ENCODE results near the gene CPS1.

Gene CPS1

GRCh38 chr2:210548031-210548430 is 8.4 kb upstream of the CPS1 start:
- DNase-seq: no peak

GRCh38 chr2:210548878-210549384 is 7.5 kb upstream of the CPS1 start:
- DNase-seq: no peak

GRCh38 chr2:210551001-210551400 is 5.4 kb upstream of the CPS1 start:
- no peak for DNase-seq

- DNase-seq: no peak
These were observed 3.0 kb upstream of the CPS1 start for GRCh38 chr2:210553373-210553772.

GRCh38 chr2:210555555-210555954 is 844 bp upstream of the CPS1 start:
- DNase-seq: no peak

- no peak for DNase-seq
These were observed 1.3 kb downstream of the CPS1 start for GRCh38 chr2:210557721-210558120.

- DNase-seq: no peak
These were observed 2.3 kb downstream of the CPS1 start for GRCh38 chr2:210558708-210559107.

GRCh38 chr2:210559182-210559581 is 2.8 kb downstream of the CPS1 start:
- DNase-seq: no peak

GRCh38 chr2:210561475-210561874 is 5.1 kb downstream of the CPS1 start:
- DNase-seq: no peak

GRCh38 chr2:210562091-210562490 is 5.7 kb downstream of the CPS1 start:
- no peak for DNase-seq

GRCh38 chr2:210562502-210563080 is 6.2 kb downstream of the CPS1 start:
- no peak for DNase-seq

GRCh38 chr2:210567279-210567678 is 10.9 kb downstream of the CPS1 start:
- no peak for DNase-seq

- DNase-seq: no peak
These were observed 11.7 kb downstream of the CPS1 start for GRCh38 chr2:210568108-210568507.

- DNase-seq: no peak
These were observed 21.1 kb downstream of the CPS1 start for GRCh38 chr2:210577263-210578071.

GRCh38 chr2:210584834-210585233 is 28.4 kb downstream of the CPS1 start:
- no peak for DNase-seq

GRCh38 chr2:210586381-210586780 is 30.0 kb downstream of the CPS1 start:
- no peak for DNase-seq

GRCh38 chr2:210591663-210592062 is 35.3 kb downstream of the CPS1 start:
- no peak for DNase-seq

GRCh38 chr2:210592726-210593125 is 36.3 kb downstream of the CPS1 start:
- no peak for DNase-seq

GRCh38 chr2:210593166-210593565 is 36.8 kb downstream of the CPS1 start:
- DNase-seq: no peak

- DNase-seq: no peak
These were observed 41.8 kb downstream of the CPS1 start for GRCh38 chr2:210598219-210598618.

GRCh38 chr2:210599476-210599875 is 43.1 kb downstream of the CPS1 start:
- DNase-seq: no peak

GRCh38 chr2:210604666-210605065 is 48.3 kb downstream of the CPS1 start:
- DNase-seq: no peak

GRCh38 chr2:210606001-210606400 is 49.6 kb downstream of the CPS1 start:
- DNase-seq: no peak

GRCh38 chr2:210611466-210611865 is 55.1 kb downstream of the CPS1 start:
- DNase-seq: no peak

GRCh38 chr2:210616074-210616473 is 59.7 kb downstream of the CPS1 start:
- no peak for DNase-seq
